HG03469 (cell line): ENCODE results near the gene DPP3.
"Not testable (repeated sequence)": the region's sequence is repeated elsewhere in the genome, so short reads cannot be mapped to it uniquely, and the experiment has no call there.

Source experiments
- ATAC-seq: cut with Tn5 transposase; IDR thresholded peaks from one replicate; pipeline ENCODE4 v1.9.1; 2021; ENCODE audit warnings: mild to moderate bottlenecking, moderate library complexity, moderate number of reproducible peaks; ENCODE audit not compliant: unreplicated experiment

The DPP3 gene

GRCh38 chr11:66530927-66531709 is 50.9 kb downstream of the DPP3 start:
- no peak for ATAC-seq

- no peak for ATAC-seq
Observed at GRCh38 chr11:66531841-66532240, 51.6 kb downstream of the DPP3 start.

DNA sequence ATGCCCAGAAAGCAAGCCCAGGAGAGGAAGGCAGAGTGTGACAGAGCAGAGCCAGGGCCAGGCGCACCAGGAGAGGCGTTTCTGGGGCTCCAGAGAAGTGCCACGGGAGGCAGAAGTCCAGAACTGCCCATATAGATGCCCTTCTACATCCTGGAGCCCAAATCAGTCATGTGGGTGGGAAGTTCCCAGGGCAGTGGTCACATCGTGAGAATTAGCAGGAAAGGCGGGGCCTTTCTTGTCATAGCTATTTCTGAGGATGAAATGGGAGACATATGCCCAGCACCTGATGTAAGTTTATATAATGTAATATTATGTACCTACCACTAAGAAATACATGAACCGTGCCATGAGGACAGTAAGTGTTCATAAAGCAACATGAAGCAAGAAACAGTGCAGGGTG is 52.5 kb downstream of the DPP3 start:
- no peak for ATAC-seq

- ATAC-seq: no peak
Observed at GRCh38 chr11:66539170-66539869, 59.1 kb downstream of the DPP3 start.

- ATAC-seq: no peak
Observed at GRCh38 chr11:66539870-66540213, 59.6 kb downstream of the DPP3 start.

DNA sequence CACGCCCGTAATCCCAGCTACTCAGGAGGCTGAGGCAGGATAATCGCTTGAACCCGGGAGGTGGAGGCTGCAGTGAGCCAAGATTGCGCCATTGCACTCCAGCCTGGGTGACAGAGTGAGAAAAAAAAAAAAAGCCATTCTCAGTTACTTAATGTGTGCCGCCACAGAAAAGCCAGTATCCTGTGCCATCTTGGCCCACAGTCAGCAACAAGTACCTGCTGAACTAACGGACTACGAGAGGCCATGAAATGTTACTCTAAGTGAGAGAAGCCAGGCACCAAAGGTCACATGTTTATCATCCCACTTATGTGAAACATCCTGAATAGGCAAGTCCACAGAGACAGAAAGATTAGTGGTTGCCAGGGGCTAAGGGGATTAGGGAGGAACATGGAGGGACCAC is 60.4 kb downstream of the DPP3 start:
- not testable (repeated sequence) for ATAC-seq

- ATAC-seq: no peak
Observed at GRCh38 chr11:66541892-66542291, 61.7 kb downstream of the DPP3 start.

DNA sequence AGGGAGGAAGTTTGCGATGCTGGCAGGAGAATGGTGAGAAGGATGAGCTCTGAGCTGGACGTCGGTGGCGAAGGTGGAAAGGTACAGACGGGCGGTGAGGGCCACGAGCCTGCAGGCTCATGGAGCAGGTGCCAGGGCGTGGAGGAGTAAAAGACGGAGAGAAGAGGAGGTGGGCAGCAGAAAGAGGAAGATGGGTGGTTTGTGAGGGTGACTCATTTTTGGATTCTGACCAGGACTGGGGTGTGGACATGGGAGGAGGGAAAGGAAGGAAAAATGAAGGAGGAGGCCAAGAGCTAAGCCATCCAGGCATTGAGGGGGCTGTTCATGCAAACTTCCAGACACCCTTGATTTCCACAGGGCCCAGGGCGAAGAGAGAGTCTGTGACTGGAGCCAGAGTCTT is 62.1 kb downstream of the DPP3 start:
- ATAC-seq: no peak

- ATAC-seq: no peak
Observed at GRCh38 chr11:66543263-66544107, 63.3 kb downstream of the DPP3 start.

DNA sequence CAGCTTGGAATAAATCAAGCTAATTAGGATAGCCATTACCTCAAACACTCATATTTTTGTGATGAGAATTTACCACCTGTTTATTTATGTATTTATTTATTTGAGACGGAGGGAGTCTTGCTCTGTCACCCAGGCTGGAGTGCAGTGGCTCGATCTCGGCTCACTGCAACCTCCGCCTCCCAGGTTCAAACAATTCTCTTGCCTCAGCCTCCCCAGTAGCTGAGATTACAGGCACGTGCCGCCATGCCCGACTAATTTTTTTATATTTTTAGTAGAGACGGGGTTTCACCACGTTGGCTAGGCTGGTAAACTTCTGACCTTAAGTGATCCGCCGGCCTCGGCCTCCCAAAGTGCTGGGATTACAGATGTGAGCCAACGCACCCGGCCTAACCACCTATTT is 64.7 kb downstream of the DPP3 start:
- ATAC-seq: not testable (repeated sequence)

DNA sequence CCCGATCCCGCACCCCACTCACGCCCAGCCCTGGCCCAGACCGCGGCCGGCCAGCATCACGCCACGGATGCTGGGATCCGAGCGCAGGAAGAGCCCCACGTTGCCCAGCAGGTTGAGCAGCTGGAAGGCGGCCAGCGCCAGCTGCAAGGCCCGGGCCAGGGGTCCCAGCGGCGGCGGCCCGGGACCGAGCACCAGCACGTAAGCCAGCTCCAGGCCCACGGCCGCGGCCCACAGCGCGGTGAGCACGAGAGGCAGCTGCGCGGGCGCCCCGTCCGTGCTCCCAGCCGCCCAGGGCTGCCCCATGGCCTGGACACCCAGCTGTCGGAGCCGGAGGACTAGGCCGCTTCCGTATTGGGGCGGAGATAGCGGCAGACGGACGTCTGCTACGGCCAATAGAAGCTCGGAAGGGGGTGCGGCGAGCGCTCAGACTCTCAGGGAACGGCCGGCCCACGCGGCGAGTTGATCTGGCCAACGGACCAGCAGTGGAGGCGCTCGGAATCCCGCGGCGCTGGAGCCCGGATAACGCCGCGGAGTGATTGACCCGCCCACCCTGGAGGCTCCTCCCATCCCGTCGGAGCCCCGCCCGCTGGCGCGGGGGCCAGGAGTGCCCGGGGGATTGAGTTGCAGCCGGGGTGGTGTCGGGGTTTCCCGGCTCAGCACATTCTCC is 65.6 kb downstream of the DPP3 start, which contains the start of gene ZDHHC24:
ZDHHC24 (minus strand) TSS at position 348 of the 667 bp plus-strand sequence; CDS start at position 303, 45 bp downstream.
- ATAC-seq: peak; percentile 68

GRCh38 chr11:66546368-66546965 is 66.2 kb downstream of the DPP3 start, which contains the start of gene ACTN3:
TSS of gene ACTN3 (plus strand) at chr11:66546903. CDS start at chr11:66546938, 35 bp downstream.
- ATAC-seq: no peak

DNA sequence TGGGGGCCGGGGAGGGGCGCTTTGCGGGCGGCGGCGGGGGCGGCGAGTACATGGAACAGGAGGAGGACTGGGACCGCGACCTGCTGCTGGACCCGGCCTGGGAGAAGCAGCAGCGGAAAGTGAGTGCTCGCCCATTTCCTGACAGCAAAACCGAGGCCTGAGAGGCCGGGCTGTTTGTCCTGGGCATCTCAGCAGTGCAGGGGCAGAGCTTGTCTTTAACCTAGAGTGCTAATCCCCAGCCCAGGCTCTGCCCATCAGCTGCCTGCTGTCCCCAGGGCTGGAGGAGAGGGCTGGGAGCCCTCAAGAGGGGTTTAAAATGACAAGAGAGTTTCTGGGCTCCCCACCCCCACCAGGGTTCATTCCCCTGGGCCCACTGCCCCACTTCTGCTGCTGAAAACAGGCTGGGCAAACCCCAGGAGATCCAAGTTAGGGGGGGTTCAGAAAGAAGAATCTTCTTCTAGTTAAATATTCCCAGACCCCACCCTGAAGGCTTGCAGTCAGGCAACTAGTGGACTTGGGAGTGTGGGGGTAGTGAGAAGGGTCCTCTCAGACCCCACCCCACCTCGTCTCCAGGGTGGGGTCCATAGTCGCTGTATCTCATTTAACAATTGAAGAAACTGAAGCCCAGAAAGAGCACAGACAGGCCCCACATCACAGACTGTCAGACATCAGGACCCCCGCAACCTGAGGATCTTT is 66.9 kb downstream of the DPP3 start:
- ATAC-seq: no peak

GRCh38 chr11:66547662-66548009 is 67.4 kb downstream of the DPP3 start:
- ATAC-seq: no peak

GRCh38 chr11:66548041-66548440 is 67.8 kb downstream of the DPP3 start:
- ATAC-seq: no peak

DNA sequence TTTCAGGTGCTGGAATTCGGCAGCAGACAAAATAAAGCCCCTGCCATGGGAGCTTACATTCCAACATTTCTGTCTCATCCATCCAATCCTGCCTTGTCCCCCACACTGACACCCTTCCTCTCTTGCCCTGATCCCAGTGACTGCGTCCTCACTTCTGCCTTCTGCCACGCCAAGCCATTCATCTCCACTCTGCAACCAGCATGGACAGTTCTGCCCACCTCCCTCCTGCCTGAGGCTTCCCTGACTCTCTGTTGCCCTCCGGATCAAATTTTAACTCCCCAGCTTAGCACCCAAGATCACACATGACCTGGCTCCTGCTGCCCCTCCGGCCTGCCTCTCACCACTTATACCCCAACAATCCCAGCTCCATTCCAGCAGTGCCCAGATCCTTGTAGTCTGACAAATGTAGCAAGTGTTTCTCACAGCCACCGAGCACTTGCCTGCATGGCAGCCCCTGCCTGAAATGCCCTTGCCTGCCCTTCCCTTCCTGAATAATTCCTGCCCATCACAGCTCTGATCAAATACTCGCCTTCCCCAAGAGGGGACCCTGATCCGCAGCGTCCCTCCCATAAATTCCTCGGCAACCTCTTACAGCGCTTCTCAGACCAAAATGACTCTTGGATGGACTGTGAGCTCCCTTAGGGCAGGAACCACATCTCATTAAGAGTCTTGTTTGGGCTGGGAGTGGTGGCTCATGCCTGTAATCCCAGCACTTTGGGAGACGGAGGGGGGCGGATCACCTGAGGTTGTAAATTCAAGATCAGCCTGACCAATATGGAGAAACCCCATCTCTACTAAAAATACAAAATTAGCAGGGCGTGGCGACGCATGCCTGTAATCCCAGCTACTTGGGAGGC is 68.8 kb downstream of the DPP3 start:
- no peak for ATAC-seq

DNA sequence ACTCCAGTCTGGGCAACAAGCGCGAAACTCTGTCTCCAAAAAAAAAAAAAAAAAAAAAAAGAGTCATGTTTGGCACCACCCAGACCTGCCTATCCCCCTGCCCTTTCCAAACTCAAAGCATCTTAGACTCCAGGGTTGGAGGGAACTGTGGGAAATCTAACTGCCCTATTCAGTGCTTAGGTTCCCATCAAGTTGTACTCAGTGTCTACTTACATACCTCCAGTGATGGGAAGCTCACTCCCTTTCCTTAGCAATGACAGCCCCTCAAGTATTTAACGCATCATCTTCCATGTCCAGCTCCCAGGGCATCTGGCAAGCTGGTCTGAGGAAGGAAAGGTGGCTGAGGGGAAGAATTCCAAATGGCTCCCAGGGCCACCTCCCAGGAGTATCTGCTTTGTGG is 69.5 kb downstream of the DPP3 start:
- no peak for ATAC-seq

- ATAC-seq: no peak
Observed at GRCh38 chr11:66550887-66551286, 70.7 kb downstream of the DPP3 start.

DNA sequence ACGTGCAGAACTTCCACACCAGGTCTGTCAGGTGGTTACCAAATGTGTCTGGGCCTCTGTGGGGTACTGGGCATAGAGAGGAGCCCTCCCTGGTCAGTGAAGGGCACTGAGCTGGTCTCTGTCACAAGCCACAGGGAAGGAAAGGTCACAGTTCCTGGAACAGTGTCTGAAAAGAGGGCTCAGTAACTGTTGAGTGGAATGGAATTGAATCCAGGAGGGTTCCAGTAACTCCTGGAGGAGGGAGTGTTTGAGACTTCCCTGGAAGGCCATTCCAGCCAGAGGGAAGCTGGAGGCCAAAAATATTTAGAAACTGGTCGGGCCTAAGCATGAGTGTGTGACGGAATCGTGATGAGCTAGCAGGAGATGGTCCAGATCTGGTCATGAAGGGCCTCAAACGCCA is 74.4 kb downstream of the DPP3 start:
- no peak for ATAC-seq
